ENCODE data around the gene TMA7.
"Not testable (repeated sequence)": the region's sequence is repeated elsewhere in the genome, so short reads cannot be mapped to it uniquely, and the experiment has no call there.

TMA7 gene

DNA sequence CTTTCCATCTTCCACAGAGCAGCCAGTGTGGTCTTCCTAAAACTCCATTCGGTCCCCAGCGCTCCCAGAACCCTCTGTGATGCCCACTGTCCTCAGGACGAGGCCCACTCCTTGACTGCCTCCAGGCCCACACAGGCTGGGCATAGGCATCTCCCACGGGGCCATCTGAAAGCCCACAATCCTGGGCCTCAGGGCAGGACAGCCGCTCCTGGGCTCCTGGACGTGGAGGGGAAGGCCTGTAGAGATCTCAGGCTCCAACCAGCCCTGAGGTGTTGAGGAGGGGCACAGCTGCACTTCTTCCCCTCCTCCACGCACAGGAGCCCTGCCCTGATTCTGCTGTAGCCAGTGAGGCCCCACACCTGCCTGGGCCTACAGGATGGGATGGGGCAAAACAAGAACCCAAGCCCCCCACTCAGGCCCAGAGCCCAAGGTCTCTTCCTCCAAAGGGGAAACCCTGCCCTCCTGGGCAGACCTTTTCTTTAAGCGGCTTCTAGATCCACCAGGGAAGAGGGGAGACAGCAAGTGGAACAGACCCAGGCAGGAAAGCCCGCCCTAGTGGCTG is 38.0 kb downstream of the TMA7 start:
- in situ Hi-C loops (cut with MboI; ENCODE audit: low pct_unique_long_range_greater_than_20kb, low sequenced_read_pairs, unreplicated experiment), result no loop called here
- no peak for DNase-seq (ENCODE audit: low spot score)
- TF ChIP-seq, protein P1, sequence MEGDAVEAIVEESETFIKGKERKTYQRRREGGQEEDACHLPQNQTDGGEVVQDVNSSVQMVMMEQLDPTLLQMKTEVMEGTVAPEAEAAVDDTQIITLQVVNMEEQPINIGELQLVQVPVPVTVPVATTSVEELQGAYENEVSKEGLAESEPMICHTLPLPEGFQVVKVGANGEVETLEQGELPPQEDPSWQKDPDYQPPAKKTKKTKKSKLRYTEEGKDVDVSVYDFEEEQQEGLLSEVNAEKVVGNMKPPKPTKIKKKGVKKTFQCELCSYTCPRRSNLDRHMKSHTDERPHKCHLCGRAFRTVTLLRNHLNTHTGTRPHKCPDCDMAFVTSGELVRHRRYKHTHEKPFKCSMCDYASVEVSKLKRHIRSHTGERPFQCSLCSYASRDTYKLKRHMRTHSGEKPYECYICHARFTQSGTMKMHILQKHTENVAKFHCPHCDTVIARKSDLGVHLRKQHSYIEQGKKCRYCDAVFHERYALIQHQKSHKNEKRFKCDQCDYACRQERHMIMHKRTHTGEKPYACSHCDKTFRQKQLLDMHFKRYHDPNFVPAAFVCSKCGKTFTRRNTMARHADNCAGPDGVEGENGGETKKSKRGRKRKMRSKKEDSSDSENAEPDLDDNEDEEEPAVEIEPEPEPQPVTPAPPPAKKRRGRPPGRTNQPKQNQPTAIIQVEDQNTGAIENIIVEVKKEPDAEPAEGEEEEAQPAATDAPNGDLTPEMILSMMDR (IDR thresholded peaks at IDR 0.05; ENCODE audit: extremely low read depth, insufficient read depth, missing control alignments), result no peak

DNA sequence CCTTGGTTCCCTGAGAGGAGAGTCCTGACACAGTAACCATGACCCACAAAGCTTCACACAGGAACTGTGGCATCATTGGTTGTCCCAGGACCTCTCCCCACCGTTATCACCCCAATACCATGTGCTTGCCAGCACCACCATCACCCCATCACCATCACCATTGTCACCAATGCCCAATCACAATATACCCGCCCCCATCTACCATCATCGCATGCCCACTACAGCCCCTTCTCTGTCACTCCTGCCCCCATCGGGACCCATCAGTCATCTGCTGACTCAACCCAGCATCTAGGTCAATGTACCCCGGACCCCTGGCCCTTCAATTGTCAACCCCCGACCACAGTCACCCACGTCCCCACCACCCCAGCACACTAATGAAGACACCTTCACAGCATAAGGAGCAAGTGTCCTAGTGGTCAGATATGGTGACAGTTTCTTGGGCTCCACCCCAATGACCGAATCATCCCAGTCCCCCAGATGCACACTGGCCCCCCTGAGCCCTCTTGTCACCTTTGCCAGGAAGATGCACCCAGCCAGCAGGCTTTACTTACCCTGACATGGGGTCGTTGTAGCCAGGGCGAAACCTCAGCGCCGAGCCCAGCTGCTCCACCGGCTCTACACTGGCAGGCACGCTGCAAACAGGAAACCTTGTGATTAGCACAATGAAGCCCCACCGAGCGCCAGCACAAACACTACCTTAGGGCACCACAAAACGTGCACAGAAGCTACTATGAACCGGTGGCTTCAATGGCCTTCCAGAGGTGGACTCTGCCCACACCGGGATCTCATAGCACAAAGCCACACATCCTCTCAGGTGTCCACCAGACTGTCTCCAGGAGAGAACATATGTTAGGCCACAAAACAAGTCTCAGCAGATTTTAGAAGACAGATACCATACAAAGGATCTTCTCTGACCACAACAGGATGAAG is 38.8 kb downstream of the TMA7 start:
- TF ChIP-seq, protein P1 (IDR thresholded peaks at IDR 0.05; ENCODE audit: extremely low read depth, insufficient read depth, missing control alignments), result no peak
- no peak for DNase-seq (ENCODE audit: low spot score)
- in situ Hi-C loops (cut with MboI; ENCODE audit: low pct_unique_long_range_greater_than_20kb, low sequenced_read_pairs, unreplicated experiment), result no loop called here

- DNase-seq (ENCODE audit: low spot score); in situ Hi-C loops (cut with MboI; ENCODE audit: low pct_unique_long_range_greater_than_20kb, low sequenced_read_pairs, unreplicated experiment): not testable (repeated sequence)
Measured at GRCh38 chr3:48480891-48481290, 40.8 kb downstream of the TMA7 start.

GRCh38 chr3:48482822-48483221 is 42.8 kb downstream of the TMA7 start:
- in situ Hi-C loops (cut with MboI; ENCODE audit: low pct_unique_long_range_greater_than_20kb, low sequenced_read_pairs, unreplicated experiment); DNase-seq (ENCODE audit: low spot score): not testable (repeated sequence)

GRCh38 chr3:48486952-48487351 is 46.9 kb downstream of the TMA7 start:
- in situ Hi-C loops (cut with MboI; ENCODE audit: low pct_unique_long_range_greater_than_20kb, low sequenced_read_pairs, unreplicated experiment), result no loop called here
- TF ChIP-seq, protein P1 (IDR thresholded peaks at IDR 0.05; ENCODE audit: extremely low read depth, insufficient read depth, missing control alignments), result no peak
- no peak for DNase-seq (ENCODE audit: low spot score)

DNA sequence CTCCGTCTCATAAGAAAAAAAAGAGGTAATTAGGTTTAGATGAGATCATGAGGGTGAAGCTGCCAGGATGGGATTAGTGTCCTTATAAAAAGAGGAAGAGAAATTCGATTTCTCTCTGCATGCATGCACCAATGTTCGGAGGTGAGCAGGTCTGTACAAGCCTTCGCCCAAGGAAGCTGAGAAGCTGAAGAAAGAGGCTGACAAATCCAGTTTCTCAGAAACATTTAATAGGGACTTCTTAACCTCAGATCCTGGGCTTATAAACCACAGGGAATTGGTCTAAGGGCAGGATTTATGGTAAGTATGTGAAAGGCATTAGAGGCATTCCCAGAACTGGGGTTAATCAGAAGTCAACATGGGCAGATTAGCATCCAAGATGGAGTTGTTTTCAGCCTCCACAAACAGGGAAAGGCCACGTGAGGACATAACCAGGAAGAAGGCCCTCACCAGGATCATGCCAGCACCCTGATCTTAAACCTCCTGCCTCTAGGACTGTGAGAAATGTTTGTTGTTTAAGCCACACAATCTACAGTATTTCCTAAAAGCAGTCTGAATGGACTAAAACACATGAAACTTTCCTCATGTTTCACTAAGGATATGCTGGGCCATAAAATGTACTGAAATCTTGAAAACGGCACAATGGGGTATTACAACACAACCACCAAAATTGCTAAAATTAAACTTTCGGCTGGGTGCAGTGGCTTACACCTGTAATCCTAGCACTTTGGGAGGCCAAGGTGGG is 52.6 kb downstream of the TMA7 start:
- TF ChIP-seq, protein P1 (IDR thresholded peaks at IDR 0.05; ENCODE audit: extremely low read depth, insufficient read depth, missing control alignments), result no peak
- in situ Hi-C loops (cut with MboI; ENCODE audit: low pct_unique_long_range_greater_than_20kb, low sequenced_read_pairs, unreplicated experiment), result no loop called here
- no peak for DNase-seq (ENCODE audit: low spot score)

DNA sequence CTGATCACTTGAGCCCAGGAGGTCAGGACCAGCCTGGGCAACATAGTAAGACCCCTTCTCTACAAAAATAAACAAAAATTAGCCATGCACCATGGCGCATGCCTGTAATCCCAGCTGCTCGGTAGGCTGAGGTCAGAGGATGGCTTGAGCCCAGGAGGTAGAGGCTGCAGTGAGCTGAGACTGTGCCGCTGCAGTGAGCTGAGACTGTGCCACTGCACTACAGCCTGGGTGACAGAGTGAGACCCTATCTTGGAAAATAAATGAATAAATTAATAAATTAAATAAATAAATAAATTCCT is 53.1 kb downstream of the TMA7 start:
- no peak for DNase-seq (ENCODE audit: low spot score)
- in situ Hi-C loops (cut with MboI; ENCODE audit: low pct_unique_long_range_greater_than_20kb, low sequenced_read_pairs, unreplicated experiment), result no loop called here
- TF ChIP-seq, protein P1 (IDR thresholded peaks at IDR 0.05; ENCODE audit: extremely low read depth, insufficient read depth, missing control alignments), result no peak

Measured in GM13977 (cell line).